GM12864 (cell line): Measurements from ENCODE around the gene TMPRSS2.

Experiments
- DNase-seq: peaks from one replicate; pipeline ENCODE4 v3.0.0-alpha.2; 2011; ENCODE audit warnings: low read depth
- H3K4me3 ChIP-seq: 2 replicates; pipeline ENCODE4 v1.5.1; 2011; ENCODE audit warnings: mild to moderate bottlenecking, low read depth, low read length, control low read depth
- TF ChIP-seq, protein P1 (sequence below): IDR thresholded peaks from 2 replicates; pipeline ENCODE4 v1.5.1; 2011; ENCODE audit warnings: low read depth, mild to moderate bottlenecking, moderate library complexity, low read length, control low read depth, inconsistent platforms; ENCODE audit errors: missing control alignments

Gene TMPRSS2

DNA sequence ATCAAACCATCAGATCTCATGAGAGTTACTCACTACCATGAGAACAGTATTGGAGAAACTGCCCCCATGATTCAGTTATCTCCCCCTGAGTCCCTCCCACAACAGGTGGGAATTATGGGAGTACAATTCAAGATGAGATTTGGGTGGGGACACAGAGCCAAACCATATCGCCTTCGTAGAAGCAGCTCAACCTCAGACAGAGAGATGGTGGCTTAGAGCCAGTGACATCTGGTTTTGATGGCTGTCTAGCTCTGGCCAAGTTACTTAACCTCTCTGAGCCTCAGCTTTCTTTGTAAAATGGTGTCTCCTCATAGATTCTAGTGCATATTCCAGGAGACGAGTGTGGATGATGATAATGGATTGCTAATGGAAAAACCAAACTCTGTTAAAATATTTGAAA lies 54.8 kb downstream of the TMPRSS2 start:
- TF ChIP-seq, protein P1, sequence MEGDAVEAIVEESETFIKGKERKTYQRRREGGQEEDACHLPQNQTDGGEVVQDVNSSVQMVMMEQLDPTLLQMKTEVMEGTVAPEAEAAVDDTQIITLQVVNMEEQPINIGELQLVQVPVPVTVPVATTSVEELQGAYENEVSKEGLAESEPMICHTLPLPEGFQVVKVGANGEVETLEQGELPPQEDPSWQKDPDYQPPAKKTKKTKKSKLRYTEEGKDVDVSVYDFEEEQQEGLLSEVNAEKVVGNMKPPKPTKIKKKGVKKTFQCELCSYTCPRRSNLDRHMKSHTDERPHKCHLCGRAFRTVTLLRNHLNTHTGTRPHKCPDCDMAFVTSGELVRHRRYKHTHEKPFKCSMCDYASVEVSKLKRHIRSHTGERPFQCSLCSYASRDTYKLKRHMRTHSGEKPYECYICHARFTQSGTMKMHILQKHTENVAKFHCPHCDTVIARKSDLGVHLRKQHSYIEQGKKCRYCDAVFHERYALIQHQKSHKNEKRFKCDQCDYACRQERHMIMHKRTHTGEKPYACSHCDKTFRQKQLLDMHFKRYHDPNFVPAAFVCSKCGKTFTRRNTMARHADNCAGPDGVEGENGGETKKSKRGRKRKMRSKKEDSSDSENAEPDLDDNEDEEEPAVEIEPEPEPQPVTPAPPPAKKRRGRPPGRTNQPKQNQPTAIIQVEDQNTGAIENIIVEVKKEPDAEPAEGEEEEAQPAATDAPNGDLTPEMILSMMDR, result no peak
- DNase-seq, result no peak
- H3K4me3 ChIP-seq, result no peak overlapping the region

DNA sequence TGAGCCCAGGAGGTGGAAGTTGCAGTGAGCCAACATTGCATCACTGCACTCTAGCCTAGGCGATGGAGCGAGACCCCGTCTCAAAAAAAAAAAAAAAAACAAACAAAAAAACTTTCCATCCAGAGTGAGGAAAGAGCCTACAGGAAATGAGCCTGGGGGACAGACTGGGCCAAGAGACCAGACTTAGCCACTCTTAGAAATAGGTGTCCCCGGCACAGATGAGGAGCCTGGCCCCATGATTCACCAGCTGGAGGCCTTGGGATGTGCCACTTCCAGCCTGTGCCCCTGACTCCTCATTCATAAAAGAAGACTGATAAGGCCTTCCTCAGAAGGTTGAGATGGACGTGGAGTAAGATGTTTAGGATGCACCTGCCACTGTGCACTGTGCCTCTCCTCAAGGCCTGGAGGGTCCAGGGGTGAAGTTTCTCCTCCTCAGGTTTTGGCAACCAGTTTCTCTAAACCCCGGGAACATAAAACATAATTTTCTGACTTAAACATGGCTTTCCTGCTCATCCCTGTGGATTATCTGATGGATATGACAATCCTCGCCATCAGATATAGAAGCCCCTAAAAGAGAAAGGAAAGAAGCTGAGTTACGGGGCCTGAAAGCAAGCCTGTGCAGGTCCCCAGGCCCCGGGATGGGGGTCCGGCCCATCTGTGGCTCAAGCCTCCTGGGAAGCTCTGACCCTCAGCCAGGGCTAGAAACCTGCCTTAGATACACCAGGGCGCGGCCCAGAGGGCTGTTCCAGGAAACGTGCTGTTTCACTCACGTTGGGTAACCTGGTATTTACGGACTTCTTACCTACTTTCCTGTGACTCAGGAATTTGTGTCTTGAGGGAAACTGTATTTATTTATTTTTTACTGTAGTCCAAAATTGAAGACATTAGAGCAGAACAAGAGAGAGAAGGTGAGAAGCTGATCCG lies 55.9 kb downstream of the TMPRSS2 start:
- TF ChIP-seq, protein P1, result no peak
- no peak for DNase-seq
- H3K4me3 ChIP-seq, result no peak overlapping the region

DNA sequence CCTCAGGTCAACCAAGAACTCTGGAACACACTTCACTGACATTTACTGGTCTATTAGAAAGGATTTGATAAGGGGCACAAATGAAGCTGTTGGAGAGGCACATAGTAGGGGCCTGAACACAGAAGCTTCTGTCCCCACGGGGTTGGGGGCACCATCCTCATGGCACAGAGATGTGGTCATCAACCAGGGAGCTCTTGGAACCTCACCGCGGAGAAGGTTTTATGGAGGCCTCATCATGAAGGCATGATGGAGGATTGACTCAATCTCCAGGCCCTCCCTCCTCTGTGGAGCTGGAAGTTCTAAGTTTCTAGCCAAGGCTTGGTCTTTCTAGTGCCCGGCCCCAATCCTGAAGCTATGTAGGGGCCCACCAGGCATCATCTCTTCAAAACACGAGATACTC lies 58.3 kb downstream of the TMPRSS2 start:
- TF ChIP-seq, protein P1, result no peak

DNA sequence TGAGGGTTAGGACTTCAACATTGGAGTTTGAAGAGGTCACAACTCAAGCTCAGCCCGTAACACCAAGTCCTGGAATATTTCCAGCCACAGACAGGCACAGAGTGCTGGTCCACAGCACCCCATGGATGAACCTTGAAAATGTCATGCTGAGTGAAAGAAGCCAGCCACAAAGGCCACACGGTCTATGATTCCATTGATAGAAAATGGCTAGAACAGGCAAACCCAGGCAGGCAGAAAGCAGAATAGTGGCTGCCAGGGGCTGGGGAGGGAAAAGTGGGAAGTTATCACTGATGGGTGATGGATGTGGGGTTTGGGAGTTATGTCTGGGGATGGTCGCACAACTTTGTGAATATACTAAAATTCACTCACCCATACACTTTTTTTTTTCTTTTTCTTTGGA lies 60.6 kb downstream of the TMPRSS2 start:
- H3K4me3 ChIP-seq, result no peak overlapping the region
- no peak for DNase-seq
- TF ChIP-seq, protein P1, result no peak

More for the DNA sequence above, 58.3 kb downstream of the TMPRSS2 start:
- no peak overlapping the region for H3K4me3 ChIP-seq
- DNase-seq, result no peak

DNA sequence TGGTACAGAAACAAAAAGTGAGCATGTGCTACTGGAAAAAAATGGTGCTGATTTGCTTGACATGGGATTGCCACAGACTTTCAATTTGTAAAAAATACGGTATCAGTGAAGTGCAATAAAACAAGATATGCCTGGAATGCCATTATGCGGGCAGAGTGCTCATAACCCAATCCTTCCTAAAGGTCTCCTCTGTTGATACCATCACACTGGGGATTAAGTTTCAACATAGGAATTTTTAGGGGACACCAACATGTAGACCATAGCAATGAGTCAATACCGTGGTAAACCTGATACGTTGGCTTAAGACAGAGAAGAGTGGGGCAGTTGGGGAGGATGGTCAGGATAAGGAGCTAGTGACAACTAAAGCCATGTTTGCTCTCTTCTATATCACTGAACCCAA lies 61.4 kb downstream of the TMPRSS2 start:
- H3K4me3 ChIP-seq, result no peak overlapping the region
- TF ChIP-seq, protein P1, result no peak
- no peak for DNase-seq

DNA sequence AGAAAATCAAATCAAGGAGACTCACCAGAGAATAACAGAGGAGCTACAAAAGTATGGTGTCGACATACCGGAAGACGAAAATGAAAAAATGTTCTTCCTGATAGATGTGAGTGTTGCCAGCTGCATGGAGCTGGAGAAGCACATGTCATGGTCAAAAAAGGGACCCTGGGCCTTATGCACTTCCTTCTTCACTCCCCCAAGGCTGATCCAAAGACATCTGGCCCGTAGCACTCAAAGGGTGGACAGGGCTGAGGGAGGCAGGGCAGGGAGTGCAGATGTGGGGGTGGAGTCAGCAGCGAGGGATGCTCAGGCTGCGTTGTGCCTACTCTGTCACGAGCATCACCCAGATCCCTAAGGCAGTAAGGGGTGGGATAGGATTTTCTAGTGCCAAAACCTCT lies 62.5 kb downstream of the TMPRSS2 start:
- TF ChIP-seq, protein P1, result no peak
- no peak for DNase-seq
- no peak overlapping the region for H3K4me3 ChIP-seq

DNA sequence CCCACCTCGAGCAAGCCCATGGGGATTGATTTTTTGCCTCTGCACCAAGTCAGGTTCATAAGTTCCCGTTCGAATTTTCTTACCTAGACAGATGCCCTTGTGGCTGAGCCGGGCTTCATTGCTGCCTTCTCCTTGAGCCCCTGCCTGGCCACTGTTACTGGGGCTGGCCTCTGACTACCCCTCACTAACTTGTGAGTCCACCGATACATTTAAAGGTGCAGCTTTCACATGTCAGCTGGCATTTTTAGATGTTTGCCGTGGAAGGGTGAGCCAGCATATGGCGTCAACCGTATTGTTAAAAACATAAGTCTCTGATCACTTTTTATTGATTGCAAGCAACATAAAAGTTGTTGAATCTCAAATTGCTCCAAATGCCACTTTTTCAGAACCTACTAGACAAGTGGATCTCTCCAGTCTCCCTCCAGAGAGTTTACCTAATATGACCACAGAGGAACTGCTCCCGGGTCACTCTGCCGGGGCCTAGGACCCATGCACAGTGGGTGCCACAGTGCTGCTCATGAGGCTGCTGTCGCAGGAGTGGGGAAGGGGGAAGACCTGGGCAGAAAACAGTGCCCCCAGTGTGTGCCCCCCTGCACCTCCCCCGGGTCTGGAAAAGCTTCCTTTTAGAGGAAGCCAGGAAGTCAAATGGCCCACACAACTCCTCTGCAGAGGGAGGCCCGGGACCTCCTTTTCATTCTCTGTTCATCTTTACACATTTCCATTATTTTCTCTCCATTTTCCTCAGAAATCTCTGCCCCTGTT lies 63.1 kb downstream of the TMPRSS2 start:
- TF ChIP-seq, protein P1, result no peak
- no peak overlapping the region for H3K4me3 ChIP-seq
- no peak for DNase-seq
